NK-92 treated with Interleukin-12 subunit alpha and Interleukin-12 subunit beta, amount 100 ng/mL, for 24 hours (cell line): ENCODE results near the gene KRTAP9-4.
"Not testable (repeated sequence)": the region's sequence is repeated elsewhere in the genome, so short reads cannot be mapped to it uniquely, and the experiment has no call there.

ENCODE experiments used
- DNase-seq: peaks from one replicate; lab custom pipeline; 2025; lab: John Stamatoyannopoulos, UW

KRTAP9-4 gene

GRCh38 chr17:41265078-41265477, 15.6 kb downstream of the KRTAP9-4 start, which contains the start of gene KRTAP9-6:
TSS of gene KRTAP9-6 (plus strand) at chr17:41265378. CDS start at chr17:41265378, 0 bp downstream.
- DNase-seq, result no peak

- DNase-seq, result no peak
Measured at GRCh38 chr17:41267711-41268110, 18.2 kb downstream of the KRTAP9-4 start.

GRCh38 chr17:41271323-41271722, 21.8 kb downstream of the KRTAP9-4 start:
- not testable (repeated sequence) for DNase-seq

- no peak for DNase-seq
Measured at GRCh38 chr17:41271858-41272257, 22.4 kb downstream of the KRTAP9-4 start.

- DNase-seq, result not testable (repeated sequence)
Measured at GRCh38 chr17:41275648-41276190, 26.2 kb downstream of the KRTAP9-4 start, which contains the start of gene KRTAP9-7. TSS of gene KRTAP9-7 (plus strand) at chr17:41275698. CDS start at chr17:41275698, 0 bp downstream.

- DNase-seq, result no peak
Measured at GRCh38 chr17:41278176-41278955, 28.9 kb downstream of the KRTAP9-4 start.

- no peak for DNase-seq
Measured at GRCh38 chr17:41284043-41284442, 34.6 kb downstream of the KRTAP9-4 start.

- DNase-seq, result no peak
Measured at GRCh38 chr17:41284546-41284945, 35.1 kb downstream of the KRTAP9-4 start.

- no peak for DNase-seq
Measured at GRCh38 chr17:41287050-41287449, 37.6 kb downstream of the KRTAP9-4 start.

- no peak for DNase-seq
Measured at GRCh38 chr17:41294016-41294415, 44.5 kb downstream of the KRTAP9-4 start.

- no peak for DNase-seq
Measured at GRCh38 chr17:41296846-41297245, 47.4 kb downstream of the KRTAP9-4 start.

- no peak for DNase-seq
Measured at GRCh38 chr17:41298458-41299135, 49.1 kb downstream of the KRTAP9-4 start.
